ENCODE results near the gene RYR3. TPM values are rescaled to one million over a fixed set of nuclear protein-coding genes. Genes with fewer than 3 reads are reported as not detected.

The RYR3 gene
- total and polyA plus RNA-seq, 2 donors, result 1.4 to 10.4 TPM

DNA sequence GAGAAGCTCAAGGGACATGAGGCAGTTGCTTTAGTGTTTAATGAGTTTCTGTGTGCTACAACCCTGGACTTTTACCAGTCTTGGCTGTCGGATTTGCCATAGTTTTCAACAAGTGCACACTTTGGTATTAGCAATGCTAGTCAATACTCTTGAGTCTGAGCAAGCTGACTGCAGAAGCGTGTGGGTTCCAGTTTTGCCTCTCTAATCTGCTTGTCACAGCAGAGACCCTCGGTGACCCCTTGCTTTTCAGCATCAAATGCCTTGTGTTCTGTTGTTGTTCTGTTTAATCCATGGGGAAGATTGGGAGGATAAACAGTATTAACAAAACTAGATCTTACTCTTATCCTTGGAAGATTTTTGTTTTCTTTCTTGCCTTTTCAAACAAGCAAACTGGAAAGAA, 463.2 kb downstream of the RYR3 start:
- Histone ChIP-seq H3K4me3 (ENCODE audit: low read length in 2 of 2) (no peak overlapping the region), H3K4me1 (ENCODE audit: control insufficient read depth in 2 of 2, insufficient read depth in 2 of 2, low read length in 2 of 2) (no peaks in the 10 kb centered on the region), H3K36me3 (ENCODE audit: control insufficient read depth in 2 of 2, insufficient read depth in 2 of 2, low read length in 1 of 2) (no peaks in the 10 kb centered on the region), H3K27ac (ENCODE audit: low read depth in 1 of 2, low read length in 1 of 2) (no peak overlapping the region), H3K27me3 (ENCODE audit: control insufficient read depth in 2 of 2, insufficient read depth in 1 of 2, low read length in 1 of 2) (no peaks in the 10 kb centered on the region), H3K9me3 (ENCODE audit: control insufficient read depth in 2 of 2, insufficient read depth in 1 of 2, low read length in 1 of 2) (no peaks in the 10 kb centered on the region)
- 80% methylated on average over 3 of the region's 3 CpGs for WGBS
- DNase-seq (ENCODE audit: low read depth in 6 of 9, low spot score in 9 of 9), result no peak

DNA sequence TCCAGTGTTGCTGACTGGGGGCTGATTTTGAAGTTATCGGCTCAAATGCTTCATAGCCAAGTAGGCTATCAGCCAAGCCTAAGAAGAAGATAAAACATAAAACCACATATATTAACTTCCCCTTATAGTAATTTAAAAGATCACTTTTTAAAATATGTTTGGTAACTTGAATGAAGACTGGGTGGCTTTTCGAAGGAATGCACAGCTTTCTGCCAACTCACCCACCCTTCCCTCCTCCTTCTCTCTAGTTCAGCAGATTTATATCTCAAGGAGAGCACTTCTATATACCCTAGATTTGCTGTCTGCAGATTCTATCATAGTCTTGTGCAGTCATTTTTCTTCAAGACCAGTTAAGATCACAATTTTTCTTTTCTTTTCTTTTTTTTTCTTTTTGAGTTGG, 468.1 kb downstream of the RYR3 start:
- no peaks in the 10 kb centered on the region for H3K36me3 ChIP-seq (ENCODE audit: control insufficient read depth in 2 of 2, insufficient read depth in 2 of 2, low read length in 1 of 2)
- no peaks in the 10 kb centered on the region for H3K9me3 ChIP-seq (ENCODE audit: control insufficient read depth in 2 of 2, insufficient read depth in 1 of 2, low read length in 1 of 2)
- DNase-seq (ENCODE audit: low read depth in 6 of 9, low spot score in 9 of 9), result no peak
- H3K27ac ChIP-seq (ENCODE audit: low read depth in 1 of 2, low read length in 1 of 2), result no peak overlapping the region
- no peaks in the 10 kb centered on the region for H3K27me3 ChIP-seq (ENCODE audit: control insufficient read depth in 2 of 2, insufficient read depth in 1 of 2, low read length in 1 of 2)
- no peaks in the 10 kb centered on the region for H3K4me1 ChIP-seq (ENCODE audit: control insufficient read depth in 2 of 2, insufficient read depth in 2 of 2, low read length in 2 of 2)
- no peak overlapping the region for H3K4me3 ChIP-seq (ENCODE audit: low read length in 2 of 2)
- 36% methylated on average over 2 of the region's 2 CpGs for WGBS

- DNase-seq (ENCODE audit: low read depth in 6 of 9, low spot score in 9 of 9), result no peak
- no peaks in the 10 kb centered on the region for H3K9me3 ChIP-seq (ENCODE audit: control insufficient read depth in 2 of 2, insufficient read depth in 1 of 2, low read length in 1 of 2)
- no peak overlapping the region for H3K4me3 ChIP-seq (ENCODE audit: low read length in 2 of 2)
- no peaks in the 10 kb centered on the region for H3K27me3 ChIP-seq (ENCODE audit: control insufficient read depth in 2 of 2, insufficient read depth in 1 of 2, low read length in 1 of 2)
- no peaks in the 10 kb centered on the region for H3K4me1 ChIP-seq (ENCODE audit: control insufficient read depth in 2 of 2, insufficient read depth in 2 of 2, low read length in 2 of 2)
- H3K36me3 ChIP-seq (ENCODE audit: control insufficient read depth in 2 of 2, insufficient read depth in 2 of 2, low read length in 1 of 2), result no peaks in the 10 kb centered on the region
- no peak overlapping the region for H3K27ac ChIP-seq (ENCODE audit: low read depth in 1 of 2, low read length in 1 of 2)
- 96% methylated on average over 5 of the region's 5 CpGs for WGBS
Measured at GRCh38 chr15:33780011-33780768, 469.4 kb downstream of the RYR3 start.

DNA sequence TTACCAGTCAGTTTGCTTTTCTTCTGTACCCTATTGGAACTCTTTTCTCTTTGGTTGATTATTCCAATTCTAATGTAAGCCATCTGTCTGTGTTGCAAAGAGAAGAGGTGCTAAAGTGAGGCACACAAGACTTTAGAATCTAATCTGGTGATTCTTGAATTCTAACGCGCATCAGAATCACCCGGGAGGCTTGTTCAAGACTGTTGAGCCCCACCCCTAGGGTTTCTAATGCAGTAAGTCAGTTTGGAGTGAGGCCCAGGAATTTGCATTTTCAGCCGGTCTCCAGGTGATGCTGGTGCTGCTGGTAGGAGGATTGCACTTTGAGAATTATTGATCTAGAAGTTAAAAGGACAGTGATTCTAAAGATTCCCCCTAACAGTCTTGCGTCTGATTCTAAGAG, 472.2 kb downstream of the RYR3 start:
- DNase-seq (ENCODE audit: low read depth in 6 of 9, low spot score in 9 of 9), result no peak
- WGBS, result 98% methylated on average over 5 of the region's 5 CpGs
- Histone ChIP-seq H3K27me3 (ENCODE audit: control insufficient read depth in 2 of 2, insufficient read depth in 1 of 2, low read length in 1 of 2) (no peaks in the 10 kb centered on the region), H3K4me3 (ENCODE audit: low read length in 2 of 2) (no peak overlapping the region), H3K9me3 (ENCODE audit: control insufficient read depth in 2 of 2, insufficient read depth in 1 of 2, low read length in 1 of 2) (no peaks in the 10 kb centered on the region), H3K27ac (ENCODE audit: low read depth in 1 of 2, low read length in 1 of 2) (no peak overlapping the region), H3K36me3 (ENCODE audit: control insufficient read depth in 2 of 2, insufficient read depth in 2 of 2, low read length in 1 of 2) (no peaks in the 10 kb centered on the region), H3K4me1 (ENCODE audit: control insufficient read depth in 2 of 2, insufficient read depth in 2 of 2, low read length in 2 of 2) (no peaks in the 10 kb centered on the region)

DNA sequence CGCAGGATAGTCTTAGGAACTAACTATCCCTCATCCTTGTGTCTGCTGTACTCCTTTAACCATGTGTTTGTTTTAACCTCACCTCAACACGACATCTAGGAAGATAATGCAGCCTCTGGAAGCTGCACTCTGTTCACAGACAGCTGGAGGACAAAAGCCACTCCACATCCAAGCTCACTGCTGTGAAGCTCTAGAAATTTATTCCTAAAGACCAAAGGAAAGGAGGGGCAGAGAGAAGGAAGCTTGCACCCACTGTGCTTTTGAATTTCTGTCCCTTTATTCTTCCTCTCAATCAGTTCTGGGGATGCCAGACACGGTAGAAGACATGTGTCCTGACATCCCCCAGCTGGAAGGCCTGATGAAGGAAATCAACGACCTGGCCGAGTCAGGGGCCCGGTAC, 474.6 kb downstream of the RYR3 start:
- no peaks in the 10 kb centered on the region for H3K36me3 ChIP-seq (ENCODE audit: control insufficient read depth in 2 of 2, insufficient read depth in 2 of 2, low read length in 1 of 2)
- no peak for DNase-seq (ENCODE audit: low read depth in 6 of 9, low spot score in 9 of 9)
- H3K27ac ChIP-seq (ENCODE audit: low read depth in 1 of 2, low read length in 1 of 2), result no peak overlapping the region
- H3K4me3 ChIP-seq (ENCODE audit: low read length in 2 of 2), result no peak overlapping the region
- H3K27me3 ChIP-seq (ENCODE audit: control insufficient read depth in 2 of 2, insufficient read depth in 1 of 2, low read length in 1 of 2), result no peaks in the 10 kb centered on the region
- WGBS, result 94% methylated on average over 6 of the region's 6 CpGs
- no peaks in the 10 kb centered on the region for H3K4me1 ChIP-seq (ENCODE audit: control insufficient read depth in 2 of 2, insufficient read depth in 2 of 2, low read length in 2 of 2)
- H3K9me3 ChIP-seq (ENCODE audit: control insufficient read depth in 2 of 2, insufficient read depth in 1 of 2, low read length in 1 of 2), result no peaks in the 10 kb centered on the region

- no peaks in the 10 kb centered on the region for H3K36me3 ChIP-seq (ENCODE audit: control insufficient read depth in 2 of 2, insufficient read depth in 2 of 2, low read length in 1 of 2)
- no peak for DNase-seq (ENCODE audit: low read depth in 6 of 9, low spot score in 9 of 9)
- no peaks in the 10 kb centered on the region for H3K4me1 ChIP-seq (ENCODE audit: control insufficient read depth in 2 of 2, insufficient read depth in 2 of 2, low read length in 2 of 2)
- H3K9me3 ChIP-seq (ENCODE audit: control insufficient read depth in 2 of 2, insufficient read depth in 1 of 2, low read length in 1 of 2), result no peaks in the 10 kb centered on the region
- no peaks in the 10 kb centered on the region for H3K27me3 ChIP-seq (ENCODE audit: control insufficient read depth in 2 of 2, insufficient read depth in 1 of 2, low read length in 1 of 2)
- no peak overlapping the region for H3K27ac ChIP-seq (ENCODE audit: low read depth in 1 of 2, low read length in 1 of 2)
- no peak overlapping the region for H3K4me3 ChIP-seq (ENCODE audit: low read length in 2 of 2)
- WGBS, result 20% methylated on average over 9 of the region's 9 CpGs
Measured at GRCh38 chr15:33788906-33789540, 478.3 kb downstream of the RYR3 start.

- H3K9me3 ChIP-seq (ENCODE audit: control insufficient read depth in 2 of 2, insufficient read depth in 1 of 2, low read length in 1 of 2), result no peaks in the 10 kb centered on the region
- no peak for DNase-seq (ENCODE audit: low read depth in 6 of 9, low spot score in 9 of 9)
- no peak overlapping the region for H3K27ac ChIP-seq (ENCODE audit: low read depth in 1 of 2, low read length in 1 of 2)
- WGBS, result 96% methylated on average over 5 of the region's 5 CpGs
- H3K36me3 ChIP-seq (ENCODE audit: control insufficient read depth in 2 of 2, insufficient read depth in 2 of 2, low read length in 1 of 2), result no peaks in the 10 kb centered on the region
- H3K27me3 ChIP-seq (ENCODE audit: control insufficient read depth in 2 of 2, insufficient read depth in 1 of 2, low read length in 1 of 2), result no peaks in the 10 kb centered on the region
- H3K4me3 ChIP-seq (ENCODE audit: low read length in 2 of 2), result no peak overlapping the region
- no peaks in the 10 kb centered on the region for H3K4me1 ChIP-seq (ENCODE audit: control insufficient read depth in 2 of 2, insufficient read depth in 2 of 2, low read length in 2 of 2)
Measured at GRCh38 chr15:33794453-33794852, 483.7 kb downstream of the RYR3 start.

DNA sequence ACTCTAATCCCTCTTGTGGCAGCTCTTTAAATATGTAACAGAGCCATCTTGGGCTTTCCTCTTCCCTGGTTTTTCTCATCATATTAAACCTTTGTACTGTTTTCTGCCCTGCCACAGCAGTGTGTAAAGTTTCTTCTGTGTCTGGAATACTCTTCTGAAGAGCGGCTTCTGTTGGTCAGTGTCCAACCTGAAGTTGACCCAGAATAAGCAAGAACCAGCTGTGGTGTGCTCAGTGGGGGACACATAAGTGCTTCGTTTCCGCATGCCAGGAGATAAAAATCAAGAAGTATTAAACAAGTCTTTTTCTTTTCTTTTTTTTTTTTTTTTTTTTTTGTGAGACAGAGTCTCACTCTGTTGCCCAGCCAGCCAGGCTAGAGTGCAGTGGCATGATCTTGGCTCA, 484.3 kb downstream of the RYR3 start:
- H3K9me3 ChIP-seq (ENCODE audit: control insufficient read depth in 2 of 2, insufficient read depth in 1 of 2, low read length in 1 of 2), result no peaks in the 10 kb centered on the region
- no peaks in the 10 kb centered on the region for H3K36me3 ChIP-seq (ENCODE audit: control insufficient read depth in 2 of 2, insufficient read depth in 2 of 2, low read length in 1 of 2)
- no peaks in the 10 kb centered on the region for H3K27me3 ChIP-seq (ENCODE audit: control insufficient read depth in 2 of 2, insufficient read depth in 1 of 2, low read length in 1 of 2)
- no peaks in the 10 kb centered on the region for H3K4me1 ChIP-seq (ENCODE audit: control insufficient read depth in 2 of 2, insufficient read depth in 2 of 2, low read length in 2 of 2)
- no peak for DNase-seq (ENCODE audit: low read depth in 6 of 9, low spot score in 9 of 9)
- 97% methylated on average over 3 of the region's 3 CpGs for WGBS
- no peak overlapping the region for H3K27ac ChIP-seq (ENCODE audit: low read depth in 1 of 2, low read length in 1 of 2)
- no peak overlapping the region for H3K4me3 ChIP-seq (ENCODE audit: low read length in 2 of 2)

DNA sequence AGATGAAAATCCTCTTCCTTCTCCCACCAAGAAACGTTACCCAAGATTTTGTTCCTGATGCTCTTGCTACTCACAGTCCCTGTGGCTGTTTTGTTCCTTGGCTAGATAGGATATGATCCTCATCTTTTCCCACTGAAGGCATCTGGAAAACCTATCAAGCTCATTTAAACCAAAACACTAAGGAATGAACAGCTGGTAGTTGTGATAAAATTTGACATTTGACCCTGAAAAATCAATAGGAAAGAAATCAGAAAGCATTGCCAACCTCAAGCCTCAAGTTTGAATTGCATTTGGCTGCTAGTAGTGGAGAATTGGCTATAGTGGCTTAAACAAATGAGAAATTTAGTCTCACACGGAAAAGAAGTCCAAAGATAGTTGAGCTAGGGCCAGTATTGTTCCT, 486.9 kb downstream of the RYR3 start:
- no peaks in the 10 kb centered on the region for H3K9me3 ChIP-seq (ENCODE audit: control insufficient read depth in 2 of 2, insufficient read depth in 1 of 2, low read length in 1 of 2)
- DNase-seq (ENCODE audit: low read depth in 6 of 9, low spot score in 9 of 9), result no peak
- no peaks in the 10 kb centered on the region for H3K36me3 ChIP-seq (ENCODE audit: control insufficient read depth in 2 of 2, insufficient read depth in 2 of 2, low read length in 1 of 2)
- WGBS, result 94% methylated on average over 2 of the region's 2 CpGs
- H3K27me3 ChIP-seq (ENCODE audit: control insufficient read depth in 2 of 2, insufficient read depth in 1 of 2, low read length in 1 of 2), result no peaks in the 10 kb centered on the region
- no peaks in the 10 kb centered on the region for H3K4me1 ChIP-seq (ENCODE audit: control insufficient read depth in 2 of 2, insufficient read depth in 2 of 2, low read length in 2 of 2)
- H3K4me3 ChIP-seq (ENCODE audit: low read length in 2 of 2), result no peak overlapping the region
- no peak overlapping the region for H3K27ac ChIP-seq (ENCODE audit: low read depth in 1 of 2, low read length in 1 of 2)
